Left lung (tissue), 10 donors: Measurements from ENCODE around the gene DOCK4. TPM values are rescaled to one million over a fixed set of nuclear protein-coding genes. Genes with fewer than 3 reads are reported as not detected.

Source experiments
- ATAC-seq: fragments of 200-7000 bp; cut with Tn5 transposase; one replicate; pipeline ENCODE4 v1.9.1; 2020; ENCODE audit warnings: moderate library complexity
- DNase-seq, 4 donors: peaks; one replicate each; pipeline ENCODE4 v3.0.0-alpha.2; 2013 to 2020
- H3K27ac ChIP-seq, 2 donors: fragments of 200-600 bp; sonication (generic) in 1 of 2; one replicate each; pipeline versions ENCODE4 v1.5.0 to v1.8.0; 2020 to 2021
- H3K27me3 ChIP-seq, 2 donors: fragments of 200-600 bp; sonication (generic) in 1 of 2; one replicate each; pipeline versions ENCODE4 v1.5.0 to v1.8.0; 2020 to 2021
- H3K36me3 ChIP-seq, 2 donors: fragments of 200-600 bp; sonication (generic) in 1 of 2; one replicate each; pipeline versions ENCODE4 v1.5.0 to v1.8.0; 2020 to 2021
- H3K4me1 ChIP-seq, 2 donors: fragments of 200-600 bp; one replicate each; pipeline ENCODE4 v1.8.0; 2021
- H3K4me3 ChIP-seq, 2 donors: fragments of 200-600 bp; sonication (generic) in 1 of 2; one replicate each; pipeline versions ENCODE4 v1.5.0 to v1.8.0; 2020 to 2021; ENCODE audit warnings: mild to moderate bottlenecking in 1 of 2
- H3K9me3 ChIP-seq, 2 donors: fragments of 200-600 bp; sonication (generic) in 1 of 2; one replicate each; pipeline versions ENCODE4 v1.5.0 to v1.8.0; 2020 to 2021
- intact Hi-C, 2 donors: fragments of 100-400 bp; cut with DNase I; formaldehyde crosslinking; loops; one replicate each; pipeline versions ENCODE4 v1.11.2 to v1.14.2; 2022
- polyA plus RNA-seq, 6 donors: library from polyadenylated mRNA; unstranded; fragments of 120-200 nt; gene quantifications; one replicate each; pipeline ENCODE4 v1.2.1, GENCODE V29; 2013; ENCODE audit not compliant: insufficient read length in 6 of 6
- total RNA-seq, 2 donors: library from RNA; stranded (reverse); fragmentation: NEBNext Ultra II Directional; extraction: Animal tissue kit (Norgen Biotek cat#: 25700); gene quantifications; one replicate each; pipeline ENCODE4 v1.2.1, GENCODE V29; 2021
- TF ChIP-seq, protein P1 (sequence below), 2 donors: fragments of 200-600 bp; sonication (generic) in 1 of 2; IDR thresholded peaks; one replicate each; pipeline versions ENCODE4 v1.5.0 to v1.8.0; 2021; ENCODE audit warnings: antibody characterized with exemption in 2 of 2
- donor health status: DM: no; HTN: yes; CAD: no.
- donor health status: DM: no; HTN: no; CAD: no.

DOCK4 gene
- total and polyA plus RNA-seq, 8 donors, result 38.9 to 64.3 (median 52.5) TPM

DNA sequence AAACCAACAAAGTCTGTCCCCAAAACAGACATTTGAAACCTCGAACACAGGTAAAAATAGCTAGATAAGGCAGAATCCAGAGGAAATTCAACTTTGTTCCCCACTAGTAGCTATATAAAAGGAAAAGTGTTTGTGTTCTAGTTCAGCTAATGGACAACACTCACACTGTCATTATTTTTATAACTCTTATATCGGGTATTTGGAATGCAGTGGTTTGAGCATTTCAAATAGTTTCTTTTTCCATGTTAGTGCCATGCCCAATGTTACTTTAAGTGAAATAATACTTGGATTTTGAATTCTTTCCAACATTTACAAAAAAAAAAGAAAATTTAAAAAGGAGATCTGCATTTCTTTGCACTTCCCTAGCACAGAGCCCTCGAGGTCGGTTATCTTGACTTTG, 213.6 kb downstream of the DOCK4 start:
- DNase-seq (no peak), ATAC-seq (no peak)
- H3K9me3 ChIP-seq, result no peaks in the 10 kb centered on the region
- peaks cover 0 to 9% of the 10 kb centered on the region in 2 donors for H3K4me1 ChIP-seq
- H3K36me3 ChIP-seq, result no peaks in the 10 kb centered on the region
- no peak overlapping the region for H3K4me3 ChIP-seq
- H3K27ac ChIP-seq, result no peak overlapping the region
- H3K27me3 ChIP-seq, result no peaks in the 10 kb centered on the region
- TF ChIP-seq, protein P1, sequence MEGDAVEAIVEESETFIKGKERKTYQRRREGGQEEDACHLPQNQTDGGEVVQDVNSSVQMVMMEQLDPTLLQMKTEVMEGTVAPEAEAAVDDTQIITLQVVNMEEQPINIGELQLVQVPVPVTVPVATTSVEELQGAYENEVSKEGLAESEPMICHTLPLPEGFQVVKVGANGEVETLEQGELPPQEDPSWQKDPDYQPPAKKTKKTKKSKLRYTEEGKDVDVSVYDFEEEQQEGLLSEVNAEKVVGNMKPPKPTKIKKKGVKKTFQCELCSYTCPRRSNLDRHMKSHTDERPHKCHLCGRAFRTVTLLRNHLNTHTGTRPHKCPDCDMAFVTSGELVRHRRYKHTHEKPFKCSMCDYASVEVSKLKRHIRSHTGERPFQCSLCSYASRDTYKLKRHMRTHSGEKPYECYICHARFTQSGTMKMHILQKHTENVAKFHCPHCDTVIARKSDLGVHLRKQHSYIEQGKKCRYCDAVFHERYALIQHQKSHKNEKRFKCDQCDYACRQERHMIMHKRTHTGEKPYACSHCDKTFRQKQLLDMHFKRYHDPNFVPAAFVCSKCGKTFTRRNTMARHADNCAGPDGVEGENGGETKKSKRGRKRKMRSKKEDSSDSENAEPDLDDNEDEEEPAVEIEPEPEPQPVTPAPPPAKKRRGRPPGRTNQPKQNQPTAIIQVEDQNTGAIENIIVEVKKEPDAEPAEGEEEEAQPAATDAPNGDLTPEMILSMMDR (IDR thresholded peaks at IDR 0.05), result no peak
- intact Hi-C loops, result no loop called here

DNA sequence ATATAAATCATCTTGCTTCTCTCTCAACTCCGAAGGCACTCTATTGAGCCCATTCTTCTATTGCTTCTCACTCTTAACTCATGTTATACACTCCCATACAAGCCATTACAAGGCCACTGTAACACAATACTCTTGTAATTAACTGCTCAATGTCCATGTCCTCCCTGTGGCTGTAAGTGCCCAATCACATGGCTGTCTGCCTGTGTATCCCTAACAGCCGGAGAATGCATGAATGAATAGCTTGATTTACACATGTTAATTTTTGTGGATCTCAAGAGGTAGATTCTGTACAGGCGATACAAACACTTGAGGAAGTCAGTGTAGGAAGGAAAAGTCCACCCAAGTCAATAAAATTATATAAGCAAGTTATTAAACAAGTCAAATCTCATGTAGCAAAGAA, 215.6 kb downstream of the DOCK4 start:
- no peak overlapping the region for H3K27ac ChIP-seq
- H3K9me3 ChIP-seq, result no peaks in the 10 kb centered on the region
- H3K4me3 ChIP-seq, result no peak overlapping the region
- TF ChIP-seq, protein P1 (IDR thresholded peaks at IDR 0.05), result no peak
- H3K27me3 ChIP-seq, result no peaks in the 10 kb centered on the region
- peaks cover 0 to 26% of the 10 kb centered on the region in 2 donors for H3K4me1 ChIP-seq
- intact Hi-C loops, result no loop called here
- no peak for DNase-seq
- no peak for ATAC-seq
- H3K36me3 ChIP-seq, result no peaks in the 10 kb centered on the region

DNA sequence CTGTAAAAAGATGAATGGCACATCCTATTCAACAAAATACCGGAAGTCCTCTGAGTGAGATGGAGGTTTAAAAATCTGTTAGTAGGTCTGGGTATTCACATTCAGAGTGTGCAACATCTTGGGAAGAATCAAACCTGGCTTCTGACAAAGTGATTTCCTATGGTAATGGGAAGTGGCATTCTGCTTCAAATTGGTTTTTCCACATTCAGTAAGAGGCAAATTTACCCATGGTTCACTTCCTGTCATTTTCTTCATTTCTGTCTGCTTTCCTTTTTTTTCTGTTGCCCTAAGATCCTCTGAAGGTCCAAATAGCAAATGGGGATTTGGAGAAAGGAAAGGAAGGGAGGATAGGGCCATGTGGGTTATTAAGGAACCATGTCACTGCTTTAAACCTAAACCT, 218.3 kb downstream of the DOCK4 start:
- Histone ChIP-seq H3K4me3 (no peak overlapping the region), H3K27ac (peak overlapping the region; percentile 34 to 86), H3K9me3 (no peaks in the 10 kb centered on the region), H3K36me3 (peaks cover 0 to 10% of the 10 kb centered on the region in 2 donors), H3K27me3 (no peaks in the 10 kb centered on the region), H3K4me1 (peaks cover 0 to 26% of the 10 kb centered on the region in 2 donors)
- ATAC-seq (no peak), DNase-seq (no peak)
- intact Hi-C loops, result no loop called here
- TF ChIP-seq, protein P1 (IDR thresholded peaks at IDR 0.05), result no peak

DNA sequence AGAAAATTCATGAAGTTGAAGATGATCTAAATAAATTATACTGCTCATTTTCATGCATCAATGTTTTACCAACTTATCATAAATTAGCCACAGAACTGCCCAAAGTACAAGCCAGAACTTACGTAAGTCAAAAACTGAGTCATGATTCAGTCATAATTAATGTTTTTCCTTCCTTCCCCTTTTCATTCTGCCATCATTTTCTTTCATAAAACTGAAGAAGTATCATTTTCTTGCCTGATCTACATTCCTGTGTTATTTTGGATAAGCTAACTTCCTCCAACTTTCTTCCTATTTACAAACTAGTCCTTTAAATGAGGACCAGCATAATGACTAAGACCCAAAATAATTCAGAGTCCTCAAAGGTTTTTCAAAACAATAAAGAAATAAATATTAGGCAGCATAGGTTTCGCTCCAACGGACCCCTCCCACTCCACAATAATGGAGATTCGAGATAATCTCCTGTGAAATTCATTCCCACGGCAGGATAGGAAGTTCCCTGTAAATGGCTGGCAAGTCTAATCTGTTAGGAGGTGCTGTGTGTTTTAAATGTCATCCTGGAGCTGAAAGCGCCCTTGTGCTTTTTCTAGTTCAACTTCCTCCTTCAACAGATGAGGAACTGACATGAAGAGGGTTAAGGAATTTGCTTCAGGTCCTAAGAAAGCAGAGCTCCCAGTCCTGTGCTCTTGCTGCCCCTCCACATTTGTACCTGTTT, 218.9 kb downstream of the DOCK4 start:
- Histone ChIP-seq H3K36me3 (peaks cover 0 to 10% of the 10 kb centered on the region in 2 donors), H3K4me3 (no peak overlapping the region), H3K9me3 (no peaks in the 10 kb centered on the region), H3K27me3 (no peaks in the 10 kb centered on the region), H3K4me1 (peaks cover 0 to 26% of the 10 kb centered on the region in 2 donors), H3K27ac (peak overlapping the region; percentile 34 to 86)
- ATAC-seq, result peak; percentile 78
- intact Hi-C loops, result no loop called here
- TF ChIP-seq, protein P1 (IDR thresholded peaks at IDR 0.05), result no peak
- no peak for DNase-seq

DNA sequence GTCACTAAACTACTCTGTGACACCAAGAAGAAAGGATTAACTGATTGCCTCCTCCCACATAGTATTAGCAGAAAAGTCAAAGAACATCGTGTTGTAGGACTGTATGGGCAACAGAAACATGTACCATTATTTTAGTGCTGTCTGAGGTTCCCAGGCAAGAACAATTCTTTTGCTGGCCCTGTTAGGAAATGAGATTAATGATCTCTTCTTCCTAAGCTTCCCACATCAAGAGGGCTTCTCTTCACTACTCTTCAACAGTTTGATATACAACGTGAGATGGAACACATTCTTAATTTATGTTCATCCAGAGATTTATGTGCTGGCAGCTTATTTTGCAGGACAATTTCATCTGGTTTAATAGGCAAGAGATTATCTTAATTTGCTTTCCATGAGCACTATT, 219.6 kb downstream of the DOCK4 start:
- Histone ChIP-seq H3K27me3 (no peaks in the 10 kb centered on the region), H3K36me3 (peaks cover 0 to 10% of the 10 kb centered on the region in 2 donors), H3K9me3 (no peaks in the 10 kb centered on the region), H3K4me1 (peaks cover 0 to 26% of the 10 kb centered on the region in 2 donors), H3K4me3 (no peak overlapping the region), H3K27ac (peak overlapping the region; percentile 34 to 86)
- intact Hi-C loops, result no loop called here
- no peak for ATAC-seq
- TF ChIP-seq, protein P1 (IDR thresholded peaks at IDR 0.05), result no peak
- no peak for DNase-seq
